SJSA1 (cell line): ENCODE measurements around the gene LAGE3. TPM values are rescaled to one million over a fixed set of nuclear protein-coding genes. Genes with fewer than 3 reads are reported as not detected.
A peak's percentile ranks its signal among the peaks of the same experiment; 100 is the strongest.

ENCODE experiments used
- DNase-seq, 2 experiments: peaks; one replicate each; pipeline ENCODE4 v3.0.0-alpha.2; 2015 to 2020; ENCODE audit warnings: low spot score in 2 of 2, low read depth in 1 of 2
- H3K27ac ChIP-seq: fragments of 250-450 bp; sonication (Bioruptor Pico); 2 replicates; pipeline ENCODE4 v1.5.1; 2020; ENCODE audit warnings: mild to moderate bottlenecking, moderate library complexity
- H3K27me3 ChIP-seq: fragments of 250-450 bp; sonication (Bioruptor Pico); replicated peaks from 2 replicates; pipeline ENCODE4 v1.5.1; 2020; ENCODE audit warnings: mild to moderate bottlenecking, moderate library complexity
- H3K36me3 ChIP-seq: fragments of 250-450 bp; sonication (Bioruptor Pico); 2 replicates; pipeline ENCODE4 v1.5.1; 2020; ENCODE audit warnings: mild to moderate bottlenecking
- H3K4me1 ChIP-seq: fragments of 250-450 bp; sonication (Bioruptor Pico); replicated peaks from 2 replicates; pipeline ENCODE4 v1.6.1; 2021; ENCODE audit warnings: mild to moderate bottlenecking
- H3K4me3 ChIP-seq: fragments of 250-450 bp; sonication (Bioruptor Pico); 2 replicates; pipeline ENCODE4 v1.5.1; 2020; ENCODE audit warnings: mild to moderate bottlenecking
- H3K9me3 ChIP-seq: fragments of 250-450 bp; sonication (Bioruptor Pico); replicated peaks from 2 replicates; pipeline ENCODE4 v1.5.1; 2020; ENCODE audit warnings: mild to moderate bottlenecking
- total RNA-seq: library from RNA; depleted of rRNA; stranded (reverse); fragments of >200 nt; shearing (Covaris generic); gene quantifications from 2 replicates; pipeline ENCODE4 v1.2.3, GENCODE V29; 2014; rRNA removed

LAGE3 gene, protein sequence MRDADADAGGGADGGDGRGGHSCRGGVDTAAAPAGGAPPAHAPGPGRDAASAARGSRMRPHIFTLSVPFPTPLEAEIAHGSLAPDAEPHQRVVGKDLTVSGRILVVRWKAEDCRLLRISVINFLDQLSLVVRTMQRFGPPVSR
- 42.5 and 47.7 TPM in 2 replicates for total RNA-seq

DNA sequence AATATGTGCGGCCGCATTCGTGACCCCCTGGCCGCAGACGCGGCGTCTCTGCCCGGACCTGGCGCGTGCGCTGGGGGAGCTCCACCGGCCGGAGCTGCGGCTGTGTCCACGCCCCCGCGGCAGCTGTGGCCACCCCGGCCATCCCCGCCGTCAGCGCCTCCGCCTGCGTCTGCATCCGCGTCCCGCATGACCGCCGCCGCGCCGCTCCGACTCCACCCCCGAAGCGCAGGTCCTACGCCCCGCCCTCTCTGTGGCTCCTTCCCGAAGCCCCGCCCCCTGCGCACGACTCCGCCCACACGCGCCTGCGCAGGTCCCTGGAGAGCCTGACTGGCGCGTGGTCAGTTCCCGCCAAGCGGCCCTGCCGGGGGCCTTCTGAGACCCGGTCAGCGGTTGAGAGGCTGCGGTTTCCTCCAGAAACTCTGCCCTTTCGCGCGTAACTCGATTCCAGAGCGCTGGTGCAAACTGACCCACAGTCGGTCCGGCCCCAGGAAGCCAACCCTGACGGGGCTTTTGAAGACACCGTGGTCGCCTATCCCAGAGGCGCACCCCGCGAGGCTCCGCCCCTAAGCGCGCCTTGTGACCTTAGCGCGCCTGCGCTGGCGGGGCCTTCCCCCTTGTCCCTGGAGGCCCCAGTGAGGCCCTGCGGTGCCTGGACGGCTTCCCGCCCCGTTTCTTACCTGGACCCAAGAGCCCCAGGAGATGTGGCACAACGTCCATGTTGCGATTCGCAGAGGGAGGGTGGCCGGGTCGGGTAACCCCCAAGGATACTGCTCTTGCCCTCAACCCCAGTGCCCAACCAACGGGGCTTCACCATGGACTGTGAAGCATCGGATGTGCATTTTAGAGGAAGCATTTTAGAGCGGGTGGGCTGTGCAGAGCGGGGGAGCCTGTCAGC, at the start of gene LAGE3:
Gene LAGE3, minus strand, starts transcription at position 554 of the 895 bp plus-strand sequence. Its CDS starts 366 bp downstream, at position 188.
- H3K4me1 ChIP-seq: peaks cover 10% of the 10 kb centered on the region
- peak within 1 kb of the TSS; percentile 49 for H3K4me3 ChIP-seq
- H3K9me3 ChIP-seq: no peaks in the 10 kb centered on the region
- H3K27me3 ChIP-seq: no peaks in the 10 kb centered on the region
- no peak within 1 kb of the TSS; the same call in 1 of the 2 replicates for H3K27ac ChIP-seq
- peaks cover 4% of the 10 kb centered on the region for H3K36me3 ChIP-seq
- DNase-seq: peak; percentile 69 to 91

DNA sequence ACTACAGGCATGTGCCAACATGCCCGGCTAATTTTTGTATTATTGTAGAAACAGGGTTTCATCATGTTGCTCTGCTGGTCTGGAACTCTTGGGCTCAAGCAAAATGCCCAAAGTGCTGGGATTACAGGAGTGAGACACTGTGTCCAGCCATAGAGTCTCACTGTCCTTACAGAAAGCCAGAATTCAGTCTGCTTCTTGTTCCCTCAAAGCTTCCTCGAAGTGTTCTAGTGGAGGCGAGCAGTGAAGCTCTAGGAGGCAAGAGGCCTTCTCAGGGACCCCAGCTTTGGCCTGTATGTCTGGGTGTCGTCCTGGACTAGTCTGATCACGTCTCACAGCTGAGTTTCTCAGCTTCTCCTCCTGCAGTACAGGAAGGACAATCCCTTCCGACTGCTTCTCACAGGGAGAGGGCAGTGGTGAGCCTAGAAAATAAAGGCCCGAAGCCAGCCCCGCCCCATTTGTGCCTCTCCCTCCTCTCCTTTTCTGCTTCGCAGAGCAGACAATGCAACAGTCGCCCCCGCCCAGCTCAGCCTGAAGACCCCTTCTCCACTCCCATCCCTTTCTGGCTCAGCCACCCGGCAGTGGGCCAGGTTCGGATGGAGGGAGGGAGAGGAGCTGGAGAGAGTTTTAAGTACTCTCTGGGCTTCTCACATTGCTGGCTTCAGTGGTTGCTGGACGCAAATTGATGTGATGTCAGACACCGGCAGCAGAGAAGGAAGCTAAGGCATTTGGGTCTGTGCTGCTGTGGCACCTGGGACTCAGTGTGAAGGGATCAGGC, 48.0 kb upstream of the LAGE3 start:
- DNase-seq: peak; percentile 59 to 73
- no peak overlapping the region for H3K27ac ChIP-seq
- no peaks in the 10 kb centered on the region for H3K27me3 ChIP-seq
- H3K9me3 ChIP-seq: no peaks in the 10 kb centered on the region
- no peak overlapping the region for H3K4me3 ChIP-seq
- peaks cover 17% of the 10 kb centered on the region for H3K4me1 ChIP-seq
- peaks cover 6% of the 10 kb centered on the region for H3K36me3 ChIP-seq

- no peak for DNase-seq
- H3K27ac ChIP-seq: no peak overlapping the region
- no peaks in the 10 kb centered on the region for H3K27me3 ChIP-seq
- H3K4me3 ChIP-seq: no peak overlapping the region
- no peaks in the 10 kb centered on the region for H3K9me3 ChIP-seq
- H3K36me3 ChIP-seq: peaks cover 2% of the 10 kb centered on the region; the same call in 1 of the 2 replicates
- H3K4me1 ChIP-seq: peaks cover 9% of the 10 kb centered on the region
These were observed 46.8 kb upstream of the LAGE3 start for GRCh38 chrX:154525606-154526490.

- DNase-seq: no peak
- no peaks in the 10 kb centered on the region; the same call in 1 of the 2 replicates for H3K36me3 ChIP-seq
- H3K4me3 ChIP-seq: no peak overlapping the region
- peaks cover 21% of the 10 kb centered on the region for H3K4me1 ChIP-seq
- no peaks in the 10 kb centered on the region for H3K27me3 ChIP-seq
- no peak overlapping the region for H3K27ac ChIP-seq
- no peaks in the 10 kb centered on the region for H3K9me3 ChIP-seq
These were observed 40.3 kb upstream of the LAGE3 start for GRCh38 chrX:154519389-154519788.

GRCh38 chrX:154517101-154517781, 38.2 kb upstream of the LAGE3 start:
- DNase-seq: peak; percentile 69 to 75
- Histone ChIP-seq H3K36me3 (no peaks in the 10 kb centered on the region; the same call in 1 of the 2 replicates), H3K27ac (peak overlapping the region; percentile 81), H3K27me3 (no peaks in the 10 kb centered on the region), H3K9me3 (no peaks in the 10 kb centered on the region), H3K4me1 (peaks cover 21% of the 10 kb centered on the region), H3K4me3 (peak overlapping the region; percentile 89)

GRCh38 chrX:154516656-154517100, 37.6 kb upstream of the LAGE3 start:
- DNase-seq: peak in 1 of 2 experiments; percentile 74
- Histone ChIP-seq H3K27ac (peak overlapping the region; percentile 81), H3K27me3 (no peaks in the 10 kb centered on the region), H3K9me3 (no peaks in the 10 kb centered on the region), H3K36me3 (no peaks in the 10 kb centered on the region; the same call in 1 of the 2 replicates), H3K4me1 (peaks cover 21% of the 10 kb centered on the region), H3K4me3 (peak overlapping the region; percentile 89)

DNA sequence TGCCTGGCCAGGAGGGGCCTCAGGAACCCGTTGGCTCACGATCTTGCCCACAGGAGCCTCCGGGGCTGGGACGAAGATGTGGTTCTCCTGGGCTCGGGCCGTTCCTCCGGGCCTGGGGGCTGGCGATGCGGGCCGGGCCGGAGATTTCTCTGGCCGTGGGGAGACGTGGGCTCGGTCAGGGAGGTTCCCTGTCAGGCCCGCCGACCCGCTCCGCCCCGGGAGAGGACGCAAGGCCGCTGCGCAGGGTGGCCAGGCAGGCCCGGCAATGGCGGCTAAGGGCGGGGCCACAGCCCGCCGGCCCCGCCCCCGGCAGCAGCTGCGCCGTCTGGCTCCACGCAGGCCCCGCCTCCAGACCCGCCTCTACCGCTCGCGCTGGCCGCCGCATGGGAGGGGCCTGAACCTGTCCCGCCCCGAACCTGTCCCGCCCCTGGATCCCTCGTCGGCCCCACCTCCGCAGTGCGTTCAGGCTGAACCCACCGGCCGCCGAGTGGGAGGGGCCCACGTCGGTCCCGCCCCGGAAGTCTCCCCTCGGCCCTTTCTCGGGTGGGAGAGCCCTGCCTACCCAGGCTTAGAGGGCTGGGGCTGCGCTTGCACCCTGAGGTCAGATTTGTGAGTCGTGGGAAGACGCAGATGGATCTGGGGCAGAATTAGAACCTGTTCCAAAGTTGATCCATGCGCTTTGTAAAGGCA, 37.0 kb upstream of the LAGE3 start, which contains the start of gene FAM3A:
Gene FAM3A, minus strand, starts transcription at position 267 of the 690 bp plus-strand sequence. CDS start 460 bp downstream, outside the sequence.
- H3K27ac ChIP-seq: peak within 1 kb of the TSS; percentile 81
- peak within 1 kb of the TSS; percentile 89 for H3K4me3 ChIP-seq
- DNase-seq: peak; percentile 89 to 94
- peaks cover 21% of the 10 kb centered on the region for H3K4me1 ChIP-seq
- no peaks in the 10 kb centered on the region for H3K9me3 ChIP-seq
- no peaks in the 10 kb centered on the region for H3K27me3 ChIP-seq
- H3K36me3 ChIP-seq: no peaks in the 10 kb centered on the region; the same call in 1 of the 2 replicates

GRCh38 chrX:154515090-154515965, 36.2 kb upstream of the LAGE3 start:
- peak overlapping the region; percentile 89 for H3K4me3 ChIP-seq
- DNase-seq: no peak
- H3K9me3 ChIP-seq: no peaks in the 10 kb centered on the region
- peak overlapping the region; percentile 74 for H3K27ac ChIP-seq
- H3K36me3 ChIP-seq: no peaks in the 10 kb centered on the region; the same call in 1 of the 2 replicates
- H3K4me1 ChIP-seq: peaks cover 21% of the 10 kb centered on the region
- no peaks in the 10 kb centered on the region for H3K27me3 ChIP-seq

GRCh38 chrX:154513716-154514115, 34.6 kb upstream of the LAGE3 start:
- H3K4me1 ChIP-seq: peaks cover 21% of the 10 kb centered on the region
- no peak overlapping the region for H3K4me3 ChIP-seq
- DNase-seq: no peak
- H3K9me3 ChIP-seq: no peaks in the 10 kb centered on the region
- H3K27ac ChIP-seq: no peak overlapping the region
- no peaks in the 10 kb centered on the region; the same call in 1 of the 2 replicates for H3K36me3 ChIP-seq
- no peaks in the 10 kb centered on the region for H3K27me3 ChIP-seq

DNA sequence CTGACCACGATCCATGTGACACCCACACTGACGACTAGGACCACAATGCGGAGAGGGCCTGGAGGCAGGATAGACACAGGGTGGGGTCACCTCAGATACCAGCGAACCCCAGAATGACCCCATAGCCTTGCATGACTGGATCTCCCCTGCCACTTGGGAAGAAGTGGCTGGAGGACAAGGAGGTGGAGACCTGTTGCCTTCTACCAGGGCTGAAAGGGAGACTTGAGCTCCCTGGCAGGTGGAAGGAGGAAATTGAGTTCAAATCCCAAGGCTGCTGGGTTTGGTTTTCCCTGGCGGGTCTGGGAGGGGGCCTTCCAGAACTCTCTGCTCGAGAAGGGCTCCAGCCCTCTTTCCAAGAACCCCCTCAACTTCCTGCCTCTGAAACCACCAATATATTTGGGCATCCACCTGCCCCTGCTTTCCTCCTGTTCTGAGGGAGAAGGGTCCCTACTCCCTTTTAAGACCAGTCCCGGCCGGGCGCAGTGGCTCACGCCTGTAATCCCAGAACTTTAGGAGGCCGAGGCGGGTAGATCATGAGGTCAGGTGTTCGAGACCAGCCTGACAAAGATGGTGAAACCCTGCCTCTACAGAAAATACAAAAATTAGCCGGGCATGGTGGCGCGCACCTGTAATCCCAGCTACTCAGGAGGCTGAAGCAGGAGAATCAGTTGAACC, 33.9 kb upstream of the LAGE3 start:
- no peak for DNase-seq
- H3K4me3 ChIP-seq: no peak overlapping the region
- no peak overlapping the region for H3K27ac ChIP-seq
- H3K4me1 ChIP-seq: peaks cover 17% of the 10 kb centered on the region
- H3K27me3 ChIP-seq: no peaks in the 10 kb centered on the region
- H3K9me3 ChIP-seq: no peaks in the 10 kb centered on the region
- H3K36me3 ChIP-seq: no peaks in the 10 kb centered on the region; the same call in 1 of the 2 replicates

- no peaks in the 10 kb centered on the region for H3K9me3 ChIP-seq
- no peak overlapping the region for H3K4me3 ChIP-seq
- no peaks in the 10 kb centered on the region; the same call in 1 of the 2 replicates for H3K36me3 ChIP-seq
- no peaks in the 10 kb centered on the region for H3K27me3 ChIP-seq
- H3K4me1 ChIP-seq: peaks cover 5% of the 10 kb centered on the region
- H3K27ac ChIP-seq: no peak overlapping the region
- DNase-seq: no peak
These were observed 32.7 kb upstream of the LAGE3 start for GRCh38 chrX:154511761-154512160.
